Activated T-helper 1 cell treated with anti-CD3 and anti-CD28 coated beads, Interleukin-12 subunit alpha, Interleukin-12 subunit beta, Interleukin-2, Interleukin-4 antibody, amounts not matched to agents 30 ng/mL and 10 ng/mL and 1 ng/mL, durations not matched to agents 14 hours and 24 hours and 36 hours (primary cell): Measurements from ENCODE around the gene SCN7A. TPM values are rescaled to one million over a fixed set of nuclear protein-coding genes. Genes with fewer than 3 reads are reported as not detected.

Experiments
- DNase-seq: peaks from one replicate; pipeline ENCODE4 v3.0.0; 2021; ENCODE audit warnings: low spot score
- H3K27ac Mint-ChIP-seq: one replicate; pipeline ENCODE4 v1.8.0; 2021; ENCODE audit warnings: mild to moderate bottlenecking, mixed read lengths
- H3K27me3 Mint-ChIP-seq: one replicate; pipeline ENCODE4 v1.8.0; 2022; ENCODE audit warnings: mild to moderate bottlenecking, moderate library complexity, mixed read lengths; ENCODE audit not compliant: insufficient read depth
- H3K36me3 Mint-ChIP-seq: one replicate; pipeline ENCODE4 v1.8.0; 2021; ENCODE audit warnings: low read depth, mixed read lengths
- H3K4me1 Mint-ChIP-seq: one replicate; pipeline ENCODE4 v1.8.0; 2021; ENCODE audit warnings: low read depth, mixed read lengths
- H3K4me3 Mint-ChIP-seq: one replicate; pipeline ENCODE4 v1.8.0; 2021; ENCODE audit warnings: mild to moderate bottlenecking, moderate library complexity, mixed read lengths
- H3K9me3 Mint-ChIP-seq: one replicate; pipeline ENCODE4 v1.8.0; 2021; ENCODE audit warnings: mixed read lengths
- intact Hi-C: fragments of 100-400 bp; cut with micrococcal nuclease; formaldehyde crosslinking; loops from one replicate; pipeline ENCODE4 v1.15.1; 2024
- total RNA-seq: library from RNA; stranded (reverse); gene quantifications from 2 replicates; pipeline ENCODE4 v1.2.3, GENCODE V29; 2022

Gene SCN7A
- total RNA-seq, 1 donor from 2014 or later: not detected

- Mint-ChIP-seq H3K36me3 (no peaks in the 10 kb centered on the region), H3K27me3 (no peaks in the 10 kb centered on the region), H3K4me1 (no peaks in the 10 kb centered on the region), H3K4me3 (no peak overlapping the region), H3K9me3 (no peaks in the 10 kb centered on the region), H3K27ac (no peak overlapping the region)
- no peak for DNase-seq
- intact Hi-C loops: no loop called here
These were observed 53.7 kb downstream of the SCN7A start for GRCh38 chr2:166440313-166440712.

- Mint-ChIP-seq H3K4me3 (no peak overlapping the region), H3K27ac (no peak overlapping the region), H3K9me3 (no peaks in the 10 kb centered on the region), H3K36me3 (no peaks in the 10 kb centered on the region), H3K4me1 (no peaks in the 10 kb centered on the region), H3K27me3 (no peaks in the 10 kb centered on the region)
- DNase-seq: no peak
- intact Hi-C loops: no loop called here
These were observed 55.0 kb downstream of the SCN7A start for GRCh38 chr2:166439078-166439477.

DNA sequence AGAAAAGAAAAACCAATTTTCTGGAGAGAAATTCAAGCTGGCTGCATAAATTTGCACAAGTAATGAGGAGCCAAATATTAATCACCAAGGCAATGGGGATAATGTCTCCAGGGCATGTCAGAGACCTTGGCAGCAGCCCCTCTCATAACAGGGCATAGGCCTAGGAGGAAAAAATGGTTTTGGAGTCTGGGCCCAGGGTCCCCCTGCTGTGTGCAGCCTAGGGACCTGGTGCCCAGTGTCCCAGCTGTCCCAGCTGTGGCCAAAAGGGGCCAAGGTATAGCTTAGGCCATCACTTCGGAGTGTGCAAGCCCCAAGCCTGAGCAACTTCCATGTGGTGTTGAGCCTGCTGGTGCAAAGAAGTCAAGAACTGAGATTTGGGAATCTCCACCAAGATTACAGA, 57.1 kb downstream of the SCN7A start:
- intact Hi-C loops: no loop called here
- H3K9me3 Mint-ChIP-seq: no peaks in the 10 kb centered on the region

GRCh38 chr2:166436189-166436588, 57.9 kb downstream of the SCN7A start:
- no peaks in the 10 kb centered on the region for H3K9me3 Mint-ChIP-seq
- H3K36me3 Mint-ChIP-seq: no peaks in the 10 kb centered on the region
- no peak for DNase-seq
- H3K27me3 Mint-ChIP-seq: no peaks in the 10 kb centered on the region
- no peaks in the 10 kb centered on the region for H3K4me1 Mint-ChIP-seq
- H3K4me3 Mint-ChIP-seq: no peak overlapping the region
- intact Hi-C loops: no loop called here
- H3K27ac Mint-ChIP-seq: no peak overlapping the region

More for the DNA sequence above, 57.1 kb downstream of the SCN7A start:
- H3K27ac Mint-ChIP-seq: no peak overlapping the region
- no peaks in the 10 kb centered on the region for H3K4me1 Mint-ChIP-seq
- no peak overlapping the region for H3K4me3 Mint-ChIP-seq
- H3K36me3 Mint-ChIP-seq: no peaks in the 10 kb centered on the region
- DNase-seq: no peak
- no peaks in the 10 kb centered on the region for H3K27me3 Mint-ChIP-seq

DNA sequence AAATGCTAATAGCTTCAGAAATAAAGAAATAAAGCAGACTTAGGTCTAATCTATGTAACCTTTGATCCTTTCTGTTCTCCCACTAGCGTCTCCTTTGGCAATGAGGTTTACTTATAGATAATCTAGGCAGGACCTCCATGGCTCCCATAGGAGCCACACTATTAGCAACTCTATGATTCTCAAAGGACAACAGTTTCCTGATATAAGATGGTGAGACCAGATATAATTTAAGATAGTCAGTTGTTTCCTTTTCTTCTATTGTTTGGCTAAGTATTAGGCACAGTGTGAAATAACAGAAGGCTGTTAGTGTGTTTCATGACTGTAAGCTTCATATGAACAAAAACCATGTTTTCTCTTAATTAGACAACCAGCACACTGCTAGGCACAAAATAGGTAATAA, 59.6 kb downstream of the SCN7A start:
- Mint-ChIP-seq H3K4me3 (no peak overlapping the region), H3K27ac (no peak overlapping the region), H3K4me1 (no peaks in the 10 kb centered on the region), H3K9me3 (no peaks in the 10 kb centered on the region), H3K27me3 (no peaks in the 10 kb centered on the region), H3K36me3 (no peaks in the 10 kb centered on the region)
- DNase-seq: no peak
- intact Hi-C loops: no loop called here

GRCh38 chr2:166433457-166433856, 60.6 kb downstream of the SCN7A start:
- no peaks in the 10 kb centered on the region for H3K36me3 Mint-ChIP-seq
- H3K4me3 Mint-ChIP-seq: no peak overlapping the region
- H3K27me3 Mint-ChIP-seq: no peaks in the 10 kb centered on the region
- intact Hi-C loops: no loop called here
- no peak for DNase-seq
- no peaks in the 10 kb centered on the region for H3K4me1 Mint-ChIP-seq
- no peaks in the 10 kb centered on the region for H3K9me3 Mint-ChIP-seq
- H3K27ac Mint-ChIP-seq: no peak overlapping the region

GRCh38 chr2:166432331-166432730, 61.7 kb downstream of the SCN7A start:
- Mint-ChIP-seq H3K36me3 (no peaks in the 10 kb centered on the region), H3K9me3 (no peaks in the 10 kb centered on the region), H3K4me1 (no peaks in the 10 kb centered on the region), H3K4me3 (no peak overlapping the region), H3K27me3 (no peaks in the 10 kb centered on the region), H3K27ac (no peak overlapping the region)
- no peak for DNase-seq
- intact Hi-C loops: no loop called here

GRCh38 chr2:166424841-166425240, 69.2 kb downstream of the SCN7A start:
- intact Hi-C loops: no loop called here
- H3K27me3 Mint-ChIP-seq: no peaks in the 10 kb centered on the region
- H3K4me3 Mint-ChIP-seq: no peak overlapping the region
- no peak for DNase-seq
- H3K9me3 Mint-ChIP-seq: no peaks in the 10 kb centered on the region
- H3K36me3 Mint-ChIP-seq: no peaks in the 10 kb centered on the region
- no peaks in the 10 kb centered on the region for H3K4me1 Mint-ChIP-seq
- no peak overlapping the region for H3K27ac Mint-ChIP-seq

- Mint-ChIP-seq H3K4me3 (no peak overlapping the region), H3K27ac (no peak overlapping the region), H3K4me1 (no peaks in the 10 kb centered on the region), H3K27me3 (no peaks in the 10 kb centered on the region), H3K9me3 (no peaks in the 10 kb centered on the region), H3K36me3 (no peaks in the 10 kb centered on the region)
- intact Hi-C loops: no loop called here
- DNase-seq: no peak
These were observed 74.5 kb downstream of the SCN7A start for GRCh38 chr2:166419616-166419934.

DNA sequence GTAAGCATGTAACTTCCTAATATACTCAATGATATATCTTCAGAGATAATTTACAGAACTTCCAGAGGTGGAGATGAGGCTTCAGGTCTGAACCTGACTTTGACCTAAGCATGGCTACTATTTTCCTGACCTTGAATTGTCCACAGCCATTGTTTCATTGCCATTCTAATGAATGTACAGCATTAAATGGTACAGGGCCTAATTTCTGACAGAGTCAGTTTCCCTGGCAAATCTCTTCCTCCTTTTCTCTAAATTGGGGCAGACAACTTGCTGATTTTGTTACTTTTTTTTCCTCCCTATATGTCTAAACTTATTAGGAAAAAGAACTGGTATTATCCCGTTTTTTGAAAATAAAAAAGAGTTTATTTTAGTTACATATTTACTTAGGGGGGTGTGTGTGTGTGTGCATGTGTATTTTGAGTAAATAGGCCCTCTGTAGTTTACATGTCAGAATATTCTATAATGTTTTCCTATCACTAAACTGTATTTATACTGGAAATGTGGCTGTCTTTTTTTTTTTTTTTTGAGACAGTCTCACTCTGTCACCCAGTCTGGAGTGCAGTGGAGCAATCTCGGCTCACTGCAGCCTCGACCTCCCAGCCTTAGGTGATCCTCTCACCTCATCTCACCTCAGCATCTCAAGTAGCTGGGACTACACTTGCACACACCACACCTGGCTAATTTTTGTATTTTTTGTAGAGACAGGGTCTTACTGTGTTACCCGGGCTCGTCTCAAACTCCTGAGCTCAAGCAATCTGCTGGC, 75.0 kb downstream of the SCN7A start:
- no peaks in the 10 kb centered on the region for H3K9me3 Mint-ChIP-seq
- no peaks in the 10 kb centered on the region for H3K27me3 Mint-ChIP-seq
- intact Hi-C loops: no loop called here
- no peaks in the 10 kb centered on the region for H3K4me1 Mint-ChIP-seq
- H3K4me3 Mint-ChIP-seq: no peak overlapping the region
- no peaks in the 10 kb centered on the region for H3K36me3 Mint-ChIP-seq
- no peak overlapping the region for H3K27ac Mint-ChIP-seq
- no peak for DNase-seq

DNA sequence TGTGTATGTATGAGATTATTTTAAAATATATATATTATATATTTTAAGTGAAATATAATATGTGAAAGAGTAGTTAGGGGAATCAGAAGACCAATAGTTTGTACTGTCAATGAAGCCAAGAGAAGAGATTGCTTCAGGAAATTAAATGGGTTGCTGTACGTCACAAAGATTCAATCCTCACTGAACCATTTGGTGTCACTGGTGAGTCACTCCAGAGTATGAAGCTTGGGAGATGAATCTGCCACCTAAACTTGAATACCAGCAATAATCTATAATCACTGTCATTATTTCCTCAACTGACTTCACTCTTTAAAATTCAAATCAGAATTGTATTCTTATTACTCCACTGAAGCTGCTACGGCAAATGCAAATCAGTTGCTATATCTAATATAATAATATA, 76.4 kb downstream of the SCN7A start:
- intact Hi-C loops: no loop called here
- no peaks in the 10 kb centered on the region for H3K36me3 Mint-ChIP-seq
- no peaks in the 10 kb centered on the region for H3K4me1 Mint-ChIP-seq
- no peaks in the 10 kb centered on the region for H3K9me3 Mint-ChIP-seq
- no peaks in the 10 kb centered on the region for H3K27me3 Mint-ChIP-seq
- H3K4me3 Mint-ChIP-seq: no peak overlapping the region
- DNase-seq: no peak
- no peak overlapping the region for H3K27ac Mint-ChIP-seq

DNA sequence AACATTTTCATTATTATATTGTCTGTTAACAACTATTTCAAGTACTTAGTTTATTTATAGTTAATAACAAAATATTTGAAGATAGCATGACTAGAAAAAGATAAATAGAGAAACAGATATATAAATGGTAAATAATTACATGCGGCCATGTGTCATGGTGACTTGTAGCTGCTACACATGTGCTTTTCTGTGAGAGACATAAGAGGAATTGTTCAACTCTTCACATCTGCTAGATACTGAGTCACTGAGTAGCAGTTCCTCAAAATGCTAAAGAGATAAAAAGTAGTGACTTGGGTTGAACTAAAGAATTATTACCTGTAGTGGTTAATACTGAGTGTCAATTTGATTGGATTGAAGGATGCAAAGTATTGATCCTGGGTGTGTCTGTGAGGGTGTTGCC, 80.8 kb downstream of the SCN7A start:
- intact Hi-C loops: no loop called here
- H3K4me3 Mint-ChIP-seq: no peak overlapping the region
- H3K27me3 Mint-ChIP-seq: no peaks in the 10 kb centered on the region
- no peaks in the 10 kb centered on the region for H3K4me1 Mint-ChIP-seq
- no peaks in the 10 kb centered on the region for H3K36me3 Mint-ChIP-seq
- no peak overlapping the region for H3K27ac Mint-ChIP-seq
- H3K9me3 Mint-ChIP-seq: no peaks in the 10 kb centered on the region
- DNase-seq: no peak

DNA sequence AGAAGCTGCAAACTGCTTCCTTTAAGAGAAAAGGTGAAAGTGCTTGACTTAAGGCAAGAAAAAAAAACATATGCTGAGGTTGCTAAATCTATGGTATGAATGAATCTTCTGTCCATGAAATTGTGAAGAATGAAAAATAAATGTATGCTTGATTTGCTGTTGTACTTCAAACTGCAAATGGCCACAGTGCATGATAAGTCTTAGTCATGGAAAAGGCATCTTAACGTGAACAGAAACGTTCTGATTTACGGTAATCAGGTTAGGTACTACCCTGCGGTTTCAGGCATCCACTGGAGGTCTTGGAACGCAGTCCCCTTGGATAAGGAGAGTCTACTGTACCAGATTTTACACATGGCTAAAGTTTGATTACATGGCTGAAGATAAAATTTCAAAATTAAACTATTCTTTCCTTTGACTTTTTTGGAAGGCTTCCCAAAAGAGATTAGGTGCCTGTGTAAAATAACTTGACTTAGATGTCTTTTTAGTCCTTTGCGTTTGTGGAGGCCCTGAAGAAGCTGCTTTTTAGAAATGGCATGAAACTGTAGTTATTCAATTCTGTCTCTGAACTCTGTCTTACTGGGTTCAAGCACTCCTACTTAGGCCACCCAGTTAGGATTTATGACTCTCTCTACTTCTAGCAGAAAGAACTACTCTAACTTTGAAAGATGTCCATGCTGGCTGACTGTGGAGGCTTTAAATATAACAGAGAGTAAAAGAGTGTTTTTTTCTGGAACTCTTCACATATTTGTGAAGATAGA, 82.4 kb downstream of the SCN7A start:
- Mint-ChIP-seq H3K4me1 (no peaks in the 10 kb centered on the region), H3K9me3 (no peaks in the 10 kb centered on the region), H3K36me3 (no peaks in the 10 kb centered on the region), H3K27ac (no peak overlapping the region), H3K4me3 (no peak overlapping the region), H3K27me3 (no peaks in the 10 kb centered on the region)
- intact Hi-C loops: no loop called here
- no peak for DNase-seq
